Measurements from ENCODE around the gene RHOXF2B. TPM values are rescaled to one million over a fixed set of nuclear protein-coding genes. Genes with fewer than 3 reads are reported as not detected.
"Not testable (repeated sequence)": the region's sequence is repeated elsewhere in the genome, so short reads cannot be mapped to it uniquely, and the experiment has no call there.

Gene RHOXF2B
- polyA plus RNA-seq (ENCODE audit: insufficient read length in 3 of 3): under 1 TPM in 2 of 3 donors, not detected in 1; 0.07 to 0.49 TPM

DNA sequence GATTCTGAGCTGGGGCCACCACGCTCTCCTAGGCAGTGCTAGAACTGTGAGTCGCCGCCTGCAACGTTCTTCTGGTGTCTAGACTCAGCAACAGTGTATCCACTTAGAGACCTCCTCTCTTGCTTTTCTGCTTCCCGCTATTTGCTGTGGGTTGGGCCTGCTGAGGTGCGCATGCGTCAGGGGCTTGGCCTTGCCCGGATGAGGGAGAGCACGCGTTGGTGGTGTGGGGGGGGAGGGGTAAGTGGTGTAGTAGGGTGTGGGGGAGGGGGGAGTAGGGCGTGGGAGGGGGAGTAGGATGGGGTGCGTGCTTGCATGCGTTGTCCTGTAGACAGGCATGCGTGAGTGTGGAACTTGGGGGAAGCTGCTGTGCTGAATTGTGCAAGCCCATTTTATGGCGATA is at the start of gene RHOXF2B:
TSS of gene RHOXF2B (minus strand) at position 101 of the 400 bp plus-strand sequence. CDS start 138 bp downstream, outside the sequence.
- not testable (repeated sequence) for DNase-seq (ENCODE audit: low read depth in 3 of 3, low spot score in 2 of 3)

DNA sequence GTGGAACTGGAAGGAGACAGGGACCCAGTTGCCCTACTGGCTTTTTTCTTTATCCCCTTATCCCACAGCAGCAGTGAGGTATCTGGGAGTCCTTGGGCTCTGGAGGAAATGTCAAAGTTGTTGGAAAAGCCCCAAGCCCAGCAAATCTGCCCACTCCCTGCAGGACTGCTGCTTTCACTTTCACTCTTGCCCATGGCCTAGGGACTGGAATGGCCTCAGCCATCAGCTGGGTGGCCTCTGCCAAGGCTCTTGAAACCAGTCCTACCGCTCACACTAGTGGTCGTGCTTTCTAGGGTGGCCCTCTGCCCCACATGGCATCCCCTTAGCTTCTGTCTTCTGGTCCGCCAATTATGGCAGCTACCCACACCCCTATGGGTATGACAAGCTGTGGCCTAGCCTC is 48.0 kb upstream of the RHOXF2B start:
- DNase-seq (ENCODE audit: low read depth in 3 of 3, low spot score in 2 of 3): no peak

DNA sequence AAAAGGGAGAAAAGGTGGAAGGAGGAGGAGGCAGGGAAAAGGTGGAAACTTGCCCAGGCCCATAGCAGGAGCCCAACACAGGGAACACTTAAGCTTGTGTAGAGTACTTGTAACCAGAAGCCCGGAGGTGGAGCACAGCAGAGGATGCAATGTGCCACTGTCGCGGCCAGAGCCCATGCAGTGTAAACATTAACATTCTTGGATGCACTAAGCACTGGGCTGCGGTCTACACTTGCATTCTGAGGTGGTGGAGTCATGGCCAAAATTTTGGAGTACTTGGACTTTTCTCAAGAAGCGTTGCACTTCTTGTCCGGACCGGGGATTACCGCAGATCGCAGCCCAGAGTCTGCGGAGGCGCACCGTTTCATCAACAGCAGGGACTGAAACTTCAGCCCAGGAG is 42.7 kb upstream of the RHOXF2B start:
- DNase-seq (ENCODE audit: low read depth in 3 of 3, low spot score in 2 of 3): no peak

DNA sequence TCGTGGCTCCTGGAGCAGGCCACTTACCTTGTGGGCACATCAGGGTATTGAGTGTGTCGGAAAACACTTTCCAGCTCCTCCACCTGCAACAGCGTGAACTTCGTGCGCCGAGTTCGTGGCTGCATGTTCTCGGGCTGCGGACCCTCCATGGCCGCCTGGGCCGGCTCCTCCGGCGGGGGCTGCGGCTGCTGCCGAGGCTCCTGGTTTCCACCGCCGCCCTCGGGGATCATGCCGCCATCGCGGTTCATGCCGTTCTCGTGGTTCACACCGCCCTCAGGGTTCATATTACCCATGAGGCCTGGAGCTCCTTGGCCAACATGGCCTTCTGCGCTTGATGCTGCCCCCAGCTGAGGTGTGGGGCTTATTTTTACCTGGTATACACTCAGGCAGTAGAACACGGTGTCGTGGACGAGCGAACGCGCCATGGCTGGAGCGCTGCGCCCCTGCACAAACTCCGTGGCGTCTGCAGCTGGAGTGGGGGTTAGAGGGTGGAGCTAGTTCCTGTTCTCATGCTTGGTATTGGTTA is 38.0 kb upstream of the RHOXF2B start, which contains the start of gene RHOXF1:
TSS of gene RHOXF1 (minus strand) at position 476 of the 526 bp plus-strand sequence. CDS start at position 425, 51 bp downstream.
- DNase-seq (ENCODE audit: low read depth in 3 of 3, low spot score in 2 of 3): no peak

DNA sequence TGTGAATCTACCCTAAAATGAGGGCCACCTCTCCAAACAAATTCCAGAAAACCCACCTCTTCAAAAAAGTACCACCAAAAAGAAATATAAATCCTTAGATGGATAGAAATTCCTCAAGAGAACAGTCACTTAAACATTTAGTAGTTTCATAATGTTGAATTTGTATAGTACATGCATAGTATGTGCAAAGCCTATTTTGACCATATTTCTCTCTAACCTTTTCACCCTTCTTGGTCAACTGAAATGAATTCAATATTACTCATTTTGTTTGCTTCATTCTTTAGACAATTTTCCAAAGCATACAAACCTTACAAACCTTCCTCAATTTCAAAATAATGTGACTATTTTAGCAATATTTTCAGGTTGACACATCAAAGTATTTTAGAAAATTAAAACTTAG is 34.1 kb upstream of the RHOXF2B start:
- DNase-seq (ENCODE audit: low read depth in 3 of 3, low spot score in 2 of 3): no peak

DNA sequence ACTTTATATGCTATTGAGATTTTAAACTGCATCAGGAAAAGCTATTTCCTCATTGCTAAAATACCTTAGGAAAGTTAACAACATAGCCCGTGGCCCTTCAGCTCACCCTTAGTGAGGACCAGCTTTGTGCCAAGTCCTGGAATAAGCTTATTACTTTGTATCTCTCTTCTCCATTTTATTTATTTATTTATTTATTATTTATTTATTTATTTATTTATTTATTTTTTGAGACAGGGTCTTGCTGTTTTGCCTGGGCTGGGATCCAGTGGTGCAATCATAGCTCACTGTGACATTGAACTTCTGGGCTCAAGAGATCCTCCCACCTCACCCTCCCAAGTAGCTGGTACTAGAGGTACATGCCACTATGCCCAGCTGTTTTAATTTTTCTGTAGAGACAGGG is 31.9 kb upstream of the RHOXF2B start:
- no peak for DNase-seq (ENCODE audit: low read depth in 3 of 3, low spot score in 2 of 3)

DNA sequence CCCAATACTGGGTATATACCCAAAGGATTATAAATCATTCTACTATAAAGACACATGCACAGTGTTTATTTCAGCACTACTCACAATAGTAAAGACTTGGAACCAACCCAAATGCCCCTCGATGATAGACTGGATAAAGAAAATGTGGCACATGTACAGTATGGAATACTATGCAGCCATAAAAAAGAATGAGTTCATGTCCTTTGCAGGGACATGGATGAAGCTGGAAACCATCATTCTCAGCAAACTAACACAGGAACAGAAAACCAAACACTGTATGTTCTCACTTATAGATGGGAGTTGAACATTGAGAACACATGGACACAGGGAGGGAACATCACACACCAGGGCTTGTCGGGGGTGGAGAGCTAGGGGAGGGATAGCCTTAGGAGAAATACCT is 27.2 kb upstream of the RHOXF2B start:
- DNase-seq (ENCODE audit: low read depth in 3 of 3, low spot score in 2 of 3): not testable (repeated sequence)

DNA sequence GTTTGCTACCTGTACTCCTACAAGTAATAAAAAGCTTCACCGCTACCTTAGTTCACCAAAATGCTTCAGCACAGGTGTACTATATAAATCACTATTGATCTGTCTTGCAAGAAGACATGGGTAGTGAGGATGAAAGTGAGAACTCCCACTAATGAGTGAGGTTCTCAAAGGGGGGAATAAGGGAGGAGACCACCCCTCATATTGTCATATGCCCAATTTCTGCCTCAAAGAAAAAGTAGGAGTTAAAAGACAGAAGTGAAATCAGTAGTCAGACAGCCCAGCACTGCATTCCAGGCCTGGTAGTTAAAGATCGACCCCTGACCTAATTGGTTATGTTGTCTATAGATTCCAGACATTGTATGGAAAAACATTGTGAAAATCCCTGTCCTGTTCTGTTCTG is 23.6 kb upstream of the RHOXF2B start:
- not testable (repeated sequence) for DNase-seq (ENCODE audit: low read depth in 3 of 3, low spot score in 2 of 3)

DNA sequence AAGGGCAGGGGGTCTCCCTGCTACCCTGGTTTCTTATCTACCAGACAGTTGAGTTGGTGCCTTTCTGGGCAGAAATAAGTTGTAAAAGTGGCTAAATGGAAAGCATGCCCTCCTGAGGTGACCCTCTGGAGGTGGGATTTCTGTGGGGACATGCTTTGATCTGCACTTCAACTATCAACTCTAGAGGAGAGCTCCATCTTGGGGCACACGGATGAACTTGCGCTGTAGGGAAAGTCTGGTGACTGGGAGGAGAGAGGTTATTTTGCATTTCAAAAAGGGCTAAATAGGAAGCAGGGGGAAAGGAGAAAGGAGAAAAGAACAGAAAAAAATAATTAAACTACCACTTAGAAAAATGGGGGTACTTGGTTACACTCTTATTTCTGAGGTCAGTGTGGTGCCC is 12.7 kb upstream of the RHOXF2B start:
- no peak for DNase-seq (ENCODE audit: low read depth in 3 of 3, low spot score in 2 of 3)

DNA sequence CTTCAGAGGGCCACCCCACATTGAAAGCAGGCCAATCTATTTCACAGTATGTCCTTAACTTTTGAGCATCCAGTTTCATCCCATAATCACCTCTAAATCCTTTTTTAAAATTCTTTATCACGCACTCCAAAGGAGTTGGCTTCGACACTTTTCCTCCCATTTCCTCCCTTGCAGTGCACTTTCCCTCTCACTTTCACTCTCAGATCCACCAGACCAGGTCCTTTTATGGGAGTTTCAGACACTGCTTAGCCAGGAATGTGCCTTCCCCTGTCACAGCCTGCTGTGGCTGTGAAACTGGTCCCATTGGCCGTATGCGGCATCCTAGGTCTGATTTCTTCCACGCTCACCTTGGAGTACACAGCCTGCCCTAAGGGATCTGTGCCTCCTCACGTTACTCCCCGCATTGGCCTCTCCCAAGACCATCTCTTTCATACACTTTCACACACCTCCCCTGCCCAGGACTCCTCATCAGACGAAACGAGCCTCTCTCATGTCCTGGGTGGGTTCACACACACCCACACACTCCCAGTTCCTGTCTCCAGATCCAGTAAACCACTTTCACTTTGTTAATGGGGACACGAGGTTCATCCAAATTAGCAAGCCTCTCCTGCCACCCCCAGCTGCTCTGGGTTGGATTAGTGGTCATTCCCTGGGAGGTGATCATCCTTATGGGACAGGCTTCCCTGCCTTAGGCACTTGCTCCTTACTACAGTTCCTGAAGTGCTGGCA is 10.0 kb upstream of the RHOXF2B start:
- DNase-seq (ENCODE audit: low read depth in 3 of 3, low spot score in 2 of 3): no peak

DNA sequence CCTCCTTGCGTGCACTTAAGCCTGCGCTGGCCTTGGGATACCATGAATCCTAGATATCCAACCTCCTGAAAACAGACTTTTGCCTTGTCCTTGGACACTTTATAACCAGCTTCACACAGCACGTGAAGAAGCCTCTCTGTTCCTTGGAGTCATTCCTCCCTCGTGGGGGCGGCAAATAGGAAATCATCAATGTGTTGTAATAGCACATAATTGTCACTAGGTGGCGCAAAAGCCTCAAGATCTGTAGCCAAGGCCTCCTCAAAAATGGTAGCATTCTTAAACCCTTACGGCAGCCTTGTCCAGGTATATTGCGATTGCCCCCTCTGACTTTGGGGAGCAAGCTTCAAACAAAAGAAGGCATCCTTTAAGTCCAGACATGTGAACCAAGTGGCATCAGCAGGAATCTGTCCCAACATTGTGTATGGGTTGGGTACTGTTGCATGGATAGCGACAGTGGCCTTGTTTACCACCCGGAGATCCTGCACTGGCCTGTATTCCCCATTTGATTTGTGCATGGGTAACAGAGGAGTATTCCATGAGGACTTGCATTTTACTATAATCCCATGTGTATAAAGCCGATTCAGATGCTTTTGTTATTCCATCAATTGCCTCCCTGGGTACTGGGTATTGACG is 8.2 kb upstream of the RHOXF2B start:
- DNase-seq (ENCODE audit: low read depth in 3 of 3, low spot score in 2 of 3): not testable (repeated sequence)

DNA sequence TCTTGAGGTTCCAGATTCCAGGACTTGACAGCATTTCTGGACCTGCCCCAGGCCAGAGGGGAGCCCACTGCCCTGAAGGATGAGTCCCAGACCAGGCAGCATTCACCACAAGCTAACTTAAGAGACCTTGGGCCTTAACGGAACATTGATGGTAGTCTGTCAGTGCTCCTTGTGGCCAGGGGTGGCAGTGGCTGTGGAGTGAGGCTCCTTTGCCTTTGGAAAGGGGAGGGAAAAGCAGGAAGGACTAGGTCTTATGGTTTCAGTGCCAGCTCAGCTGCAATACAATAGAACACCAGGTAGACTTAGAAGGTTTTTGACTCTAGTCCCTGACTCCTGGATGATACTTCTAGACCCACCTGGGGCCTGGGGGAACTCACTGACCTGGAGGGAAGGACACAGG is 11.3 kb downstream of the RHOXF2B start:
- not testable (repeated sequence) for DNase-seq (ENCODE audit: low read depth in 3 of 3, low spot score in 2 of 3)

DNA sequence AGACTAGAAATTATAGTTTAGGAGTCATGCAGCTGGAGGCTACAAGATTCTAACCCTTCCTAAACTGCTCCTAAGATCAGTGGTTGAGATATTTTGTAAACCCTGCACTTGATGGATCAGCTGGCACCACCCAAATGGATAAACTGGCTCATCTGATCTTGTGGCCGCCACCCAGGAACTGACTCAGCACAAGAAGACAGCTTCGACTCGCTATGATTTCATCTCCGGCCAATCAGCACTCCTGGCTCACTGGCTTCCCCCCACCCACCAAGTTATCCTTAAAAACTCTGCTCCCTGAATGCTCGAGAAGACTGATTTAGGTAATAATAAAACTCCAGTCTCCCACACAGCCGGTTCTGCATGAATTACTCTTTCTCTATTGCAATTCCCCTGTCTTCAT is 34.8 kb downstream of the RHOXF2B start:
- not testable (repeated sequence) for DNase-seq (ENCODE audit: low read depth in 3 of 3, low spot score in 2 of 3)

DNA sequence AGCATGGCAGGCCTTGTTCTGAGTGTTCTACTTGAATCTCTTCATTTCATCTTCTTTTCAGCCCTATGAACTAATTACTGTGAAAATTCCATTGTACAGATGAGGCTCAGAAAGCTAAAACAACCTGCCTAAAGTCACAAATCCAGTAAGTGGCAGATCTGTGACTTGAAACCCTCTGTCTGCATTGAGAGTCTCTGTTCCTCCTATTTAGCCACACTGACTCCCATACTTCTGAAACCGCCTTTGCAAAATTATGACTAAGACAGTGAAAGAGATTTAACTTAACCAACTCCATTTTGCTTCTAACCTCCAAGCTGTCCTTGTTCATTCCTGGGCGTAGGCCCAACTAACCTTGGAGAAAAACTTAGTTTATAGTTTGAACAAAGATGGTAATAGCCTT is 35.2 kb downstream of the RHOXF2B start:
- not testable (repeated sequence) for DNase-seq (ENCODE audit: low read depth in 3 of 3, low spot score in 2 of 3)

DNA sequence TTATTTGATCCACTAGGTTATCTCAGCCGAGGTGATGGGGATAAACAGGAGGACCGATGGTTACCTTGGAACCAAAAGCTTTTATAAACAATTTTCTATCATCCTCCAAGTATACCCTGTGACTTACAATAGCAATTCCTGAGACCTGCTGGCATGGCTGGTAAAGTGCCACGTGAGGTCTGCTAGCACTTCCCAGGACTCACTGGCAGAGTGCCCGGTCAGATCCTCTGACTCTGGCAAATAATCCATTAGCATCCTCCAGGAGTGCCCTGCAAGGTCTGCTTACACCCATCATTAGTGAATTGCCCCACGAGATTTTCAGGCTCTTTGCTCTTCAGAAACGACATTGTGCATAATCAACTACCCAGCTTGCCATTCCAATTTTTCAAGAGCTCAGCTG is 37.3 kb downstream of the RHOXF2B start:
- DNase-seq (ENCODE audit: low read depth in 3 of 3, low spot score in 2 of 3): not testable (repeated sequence)

DNA sequence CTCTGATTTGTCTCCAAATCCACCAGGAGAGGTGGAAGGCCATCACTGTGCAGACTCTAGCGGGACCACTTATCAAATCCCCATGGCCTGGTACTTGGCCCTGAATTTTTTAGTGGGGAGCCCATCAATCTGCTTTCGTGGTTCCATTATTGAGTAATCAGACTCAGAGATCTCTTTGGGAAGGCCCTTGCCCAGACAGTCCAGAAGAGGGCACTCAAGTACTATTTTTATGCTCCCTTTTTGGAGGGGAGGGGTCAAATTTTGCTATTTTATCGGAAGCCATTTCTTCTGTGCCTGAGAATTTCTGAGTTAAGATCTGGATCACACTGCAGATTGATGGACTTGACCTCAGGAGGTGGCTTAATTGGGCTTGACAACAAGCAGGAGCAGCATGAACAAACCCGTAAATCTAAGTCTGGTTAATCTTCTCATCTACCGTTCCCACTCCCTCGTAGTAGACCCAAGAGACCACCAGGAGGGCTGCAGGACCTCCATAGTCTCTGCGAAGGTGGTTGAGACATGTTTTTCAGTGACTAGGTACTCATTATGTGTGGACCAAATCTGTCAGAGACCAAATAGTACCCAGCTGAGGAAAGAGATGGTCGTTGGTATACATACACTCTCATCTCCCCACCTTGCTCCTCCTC is 38.3 kb downstream of the RHOXF2B start:
- not testable (repeated sequence) for DNase-seq (ENCODE audit: low read depth in 3 of 3, low spot score in 2 of 3)

DNA sequence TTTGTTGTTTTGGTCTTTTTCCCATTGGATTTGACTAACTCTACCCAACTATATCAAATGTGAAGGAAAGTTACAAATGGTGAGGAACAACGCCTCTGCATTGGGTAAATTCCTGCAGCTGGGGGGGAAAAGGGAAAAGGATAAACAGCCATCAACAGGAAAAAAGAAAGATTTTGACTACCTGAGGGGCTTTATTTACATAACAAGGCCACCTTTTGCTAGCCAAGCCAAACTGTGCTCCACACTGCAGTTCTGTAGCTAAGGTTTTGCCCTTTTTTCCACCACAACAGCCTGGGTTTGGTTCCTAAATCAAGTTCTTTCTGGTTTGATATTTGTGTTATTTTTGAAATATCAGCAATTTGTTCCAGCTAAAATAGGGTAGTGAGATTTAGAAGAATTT is 40.8 kb downstream of the RHOXF2B start:
- DNase-seq (ENCODE audit: low read depth in 3 of 3, low spot score in 2 of 3): no peak

DNA sequence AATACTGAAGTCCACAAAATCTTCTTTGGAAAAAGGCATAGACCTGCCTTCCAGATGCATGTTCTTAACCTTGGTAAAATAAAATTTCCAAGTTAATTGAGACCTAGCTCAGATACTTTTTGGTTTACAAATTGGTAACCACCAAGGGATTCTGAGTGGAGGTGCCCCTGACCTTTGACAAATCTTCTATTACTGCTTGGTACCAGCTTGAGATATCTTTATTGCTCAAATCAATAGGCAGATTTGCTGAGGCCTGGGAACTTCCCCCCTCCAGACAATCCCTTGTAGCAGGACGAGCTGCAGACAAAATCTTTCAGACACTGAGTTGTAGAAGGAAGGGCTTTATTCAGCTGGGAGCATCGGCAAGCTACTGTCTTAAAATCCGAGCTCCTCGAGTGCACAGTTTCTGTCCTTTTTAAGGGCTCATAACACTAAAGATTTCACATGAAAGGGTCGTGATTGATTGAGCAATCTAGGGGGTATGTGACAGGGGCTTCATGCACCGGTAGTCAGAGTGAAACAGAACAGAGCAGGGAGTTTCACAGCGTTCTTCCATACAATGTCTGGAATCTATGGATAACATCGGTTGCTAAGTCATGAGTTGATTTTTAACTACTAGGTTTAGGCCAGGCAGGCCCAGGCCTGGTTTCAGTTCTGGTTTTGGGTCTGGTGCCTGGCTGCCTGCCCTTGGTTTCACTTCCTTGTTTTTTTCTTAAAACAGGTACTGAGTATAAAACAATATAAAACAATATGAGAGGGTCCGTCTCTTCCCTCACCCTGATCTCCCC is 41.8 kb downstream of the RHOXF2B start:
- DNase-seq (ENCODE audit: low read depth in 3 of 3, low spot score in 2 of 3): not testable (repeated sequence)

DNA sequence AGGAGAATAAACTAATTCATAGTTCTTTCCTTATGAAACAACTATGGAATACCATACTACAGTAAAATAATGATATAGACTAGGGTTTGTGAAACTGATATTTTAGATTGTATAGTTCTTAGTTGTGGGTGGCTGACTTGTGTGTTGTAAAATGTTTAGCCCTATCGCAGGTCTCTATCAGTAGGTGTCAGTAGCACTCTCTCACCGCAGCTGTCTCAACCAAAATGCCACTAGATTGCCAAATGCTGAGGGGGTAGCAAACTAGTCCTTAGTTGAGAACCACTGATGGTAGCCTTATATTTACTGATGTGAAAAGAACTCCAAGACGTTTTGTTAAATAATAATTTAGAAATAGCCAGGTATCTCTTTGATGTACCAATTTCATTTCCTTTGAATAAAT is 48.1 kb downstream of the RHOXF2B start:
- no peak for DNase-seq (ENCODE audit: low read depth in 3 of 3, low spot score in 2 of 3)

DNA sequence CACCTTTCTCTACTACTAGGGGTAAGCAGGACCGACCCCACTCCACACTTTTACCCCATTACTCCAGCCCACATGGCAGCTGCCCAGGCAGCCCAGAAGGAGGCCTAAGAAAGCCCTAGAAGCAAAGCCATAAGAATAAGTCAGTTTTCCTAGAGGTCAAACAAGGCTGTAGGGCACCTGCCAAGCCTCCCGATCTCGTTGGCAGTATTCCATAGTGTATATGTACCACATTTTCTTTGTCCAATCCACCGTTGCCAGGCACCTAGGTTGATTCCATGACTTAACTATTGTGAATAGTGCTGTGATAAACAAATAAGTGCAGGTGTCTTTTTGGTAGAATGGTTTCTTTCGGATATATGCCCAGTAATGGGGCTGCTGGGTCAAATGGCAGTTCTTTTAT is 54.2 kb downstream of the RHOXF2B start:
- DNase-seq (ENCODE audit: low read depth in 3 of 3, low spot score in 2 of 3): no peak

DNA sequence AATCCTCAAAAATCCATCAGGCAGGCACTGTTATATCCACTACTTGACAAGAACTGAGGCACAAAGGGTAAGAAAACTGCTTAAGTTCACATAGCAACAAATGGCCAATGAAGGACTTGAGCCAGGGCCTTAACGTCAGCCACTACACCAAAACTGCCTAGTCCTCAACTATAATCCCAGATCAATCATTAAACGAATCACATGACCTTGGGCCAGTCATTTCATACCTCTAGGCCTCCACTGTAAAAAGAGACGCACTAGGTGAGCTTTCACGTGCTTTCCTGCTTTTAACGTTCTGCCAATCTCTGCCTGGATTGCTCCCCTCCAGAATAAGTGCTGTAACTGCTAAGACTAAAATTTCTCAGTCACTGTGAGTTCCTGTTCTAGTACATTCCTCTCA is 54.7 kb downstream of the RHOXF2B start:
- DNase-seq (ENCODE audit: low read depth in 3 of 3, low spot score in 2 of 3): no peak

Measured in right renal cortex interstitium (tissue), 3 donors.